Nephron (organoid): ENCODE measurements around the gene GUCY1B1.

ENCODE experiments used
- H3K27ac Mint-ChIP-seq, 3 experiments: 2 replicates each; pipeline ENCODE4 v1.8.0; 2020; ENCODE audit warnings: mixed read lengths in 3 of 3, mild to moderate bottlenecking in 2 of 3, moderate library complexity in 1 of 3
- H3K27me3 Mint-ChIP-seq: 2 replicates; pipeline ENCODE4 v1.8.0; 2021; ENCODE audit warnings: low read depth, mild to moderate bottlenecking, moderate library complexity, mixed read lengths
- H3K36me3 Mint-ChIP-seq: 2 replicates; pipeline ENCODE4 v1.8.0; 2020; ENCODE audit warnings: low read depth, mixed read lengths
- H3K4me1 Mint-ChIP-seq: 2 replicates; pipeline ENCODE4 v1.8.0; 2020; ENCODE audit warnings: mixed read lengths
- H3K4me3 Mint-ChIP-seq, 3 experiments: 2 replicates each; pipeline ENCODE4 v1.8.0; 2020; ENCODE audit warnings: mild to moderate bottlenecking in 3 of 3, mixed read lengths in 3 of 3, moderate library complexity in 2 of 3
- H3K9me3 Mint-ChIP-seq: 2 replicates; pipeline ENCODE4 v1.8.0; 2020; ENCODE audit warnings: mixed read lengths
- CTCF ChIP-seq, 3 experiments: fragments of 200-600 bp; sonication (generic); IDR thresholded peaks; one replicate each; pipeline ENCODE4 v1.5.0; 2021; ENCODE audit warnings: antibody characterized with exemption in 3 of 3; ENCODE audit not compliant: unreplicated experiment in 3 of 3

GUCY1B1 gene

GRCh38 chr4:155722816-155723499, 35.9 kb upstream of the GUCY1B1 start:
- Mint-ChIP-seq H3K4me3 (no peak overlapping the region), H3K36me3 (peaks cover 33% of the 10 kb centered on the region), H3K4me1 (no peaks in the 10 kb centered on the region), H3K9me3 (no peaks in the 10 kb centered on the region), H3K27ac (no peak overlapping the region), H3K27me3 (no peaks in the 10 kb centered on the region)
- TF ChIP-seq CTCF (IDR thresholded peaks at IDR 0.05; ENCODE audit: unreplicated experiment in 3 of 3) = no peak

- no peak overlapping the region for H3K4me3 Mint-ChIP-seq
- no peak for TF ChIP-seq CTCF (IDR thresholded peaks at IDR 0.05; ENCODE audit: unreplicated experiment in 3 of 3)
- H3K27me3 Mint-ChIP-seq = no peaks in the 10 kb centered on the region
- no peaks in the 10 kb centered on the region for H3K4me1 Mint-ChIP-seq
- H3K36me3 Mint-ChIP-seq = peaks cover 30% of the 10 kb centered on the region
- no peak overlapping the region for H3K27ac Mint-ChIP-seq
- H3K9me3 Mint-ChIP-seq = no peaks in the 10 kb centered on the region
Observed at GRCh38 chr4:155724731-155725130, 34.1 kb upstream of the GUCY1B1 start.

GRCh38 chr4:155734065-155734464, 24.8 kb upstream of the GUCY1B1 start:
- TF ChIP-seq CTCF (IDR thresholded peaks at IDR 0.05; ENCODE audit: unreplicated experiment in 3 of 3) = no peak
- H3K27me3 Mint-ChIP-seq = no peaks in the 10 kb centered on the region
- no peaks in the 10 kb centered on the region for H3K36me3 Mint-ChIP-seq
- H3K4me3 Mint-ChIP-seq = no peak overlapping the region
- peak overlapping the region; percentile 4 to 43 (median 10) for H3K27ac Mint-ChIP-seq
- no peaks in the 10 kb centered on the region for H3K9me3 Mint-ChIP-seq
- H3K4me1 Mint-ChIP-seq = peaks cover 10% of the 10 kb centered on the region

GRCh38 chr4:155734951-155735350, 23.9 kb upstream of the GUCY1B1 start:
- Mint-ChIP-seq H3K27me3 (no peaks in the 10 kb centered on the region), H3K4me1 (peaks cover 10% of the 10 kb centered on the region), H3K36me3 (no peaks in the 10 kb centered on the region), H3K9me3 (no peaks in the 10 kb centered on the region), H3K4me3 (no peak overlapping the region), H3K27ac (peak overlapping the region in 1 of 3 experiments; percentile 4)
- TF ChIP-seq CTCF (IDR thresholded peaks at IDR 0.05; ENCODE audit: unreplicated experiment in 3 of 3) = no peak

- no peaks in the 10 kb centered on the region for H3K27me3 Mint-ChIP-seq
- H3K4me3 Mint-ChIP-seq = no peak overlapping the region
- TF ChIP-seq CTCF (IDR thresholded peaks at IDR 0.05; ENCODE audit: unreplicated experiment in 3 of 3) = no peak
- no peaks in the 10 kb centered on the region for H3K36me3 Mint-ChIP-seq
- H3K27ac Mint-ChIP-seq = peak overlapping the region in 1 of 3 experiments; percentile 31
- no peaks in the 10 kb centered on the region for H3K9me3 Mint-ChIP-seq
- peaks cover 10% of the 10 kb centered on the region for H3K4me1 Mint-ChIP-seq
Observed at GRCh38 chr4:155735496-155735895, 23.3 kb upstream of the GUCY1B1 start.

- Mint-ChIP-seq H3K27ac (no peak overlapping the region), H3K9me3 (no peaks in the 10 kb centered on the region), H3K4me3 (no peak overlapping the region), H3K36me3 (no peaks in the 10 kb centered on the region), H3K4me1 (peaks cover 10% of the 10 kb centered on the region), H3K27me3 (no peaks in the 10 kb centered on the region)
- TF ChIP-seq CTCF (IDR thresholded peaks at IDR 0.05; ENCODE audit: unreplicated experiment in 3 of 3) = no peak
Observed at GRCh38 chr4:155738548-155738947, 20.3 kb upstream of the GUCY1B1 start.
